Amniotic epithelial cell (primary cell): ENCODE measurements around the gene CCDC88C.
A peak's percentile ranks its signal among the peaks of the same experiment; 100 is the strongest.

Source experiments
- DNase-seq: peaks from one replicate; pipeline ENCODE4 v3.0.0-alpha.2; 2010; ENCODE audit warnings: low read depth

Gene CCDC88C

DNA sequence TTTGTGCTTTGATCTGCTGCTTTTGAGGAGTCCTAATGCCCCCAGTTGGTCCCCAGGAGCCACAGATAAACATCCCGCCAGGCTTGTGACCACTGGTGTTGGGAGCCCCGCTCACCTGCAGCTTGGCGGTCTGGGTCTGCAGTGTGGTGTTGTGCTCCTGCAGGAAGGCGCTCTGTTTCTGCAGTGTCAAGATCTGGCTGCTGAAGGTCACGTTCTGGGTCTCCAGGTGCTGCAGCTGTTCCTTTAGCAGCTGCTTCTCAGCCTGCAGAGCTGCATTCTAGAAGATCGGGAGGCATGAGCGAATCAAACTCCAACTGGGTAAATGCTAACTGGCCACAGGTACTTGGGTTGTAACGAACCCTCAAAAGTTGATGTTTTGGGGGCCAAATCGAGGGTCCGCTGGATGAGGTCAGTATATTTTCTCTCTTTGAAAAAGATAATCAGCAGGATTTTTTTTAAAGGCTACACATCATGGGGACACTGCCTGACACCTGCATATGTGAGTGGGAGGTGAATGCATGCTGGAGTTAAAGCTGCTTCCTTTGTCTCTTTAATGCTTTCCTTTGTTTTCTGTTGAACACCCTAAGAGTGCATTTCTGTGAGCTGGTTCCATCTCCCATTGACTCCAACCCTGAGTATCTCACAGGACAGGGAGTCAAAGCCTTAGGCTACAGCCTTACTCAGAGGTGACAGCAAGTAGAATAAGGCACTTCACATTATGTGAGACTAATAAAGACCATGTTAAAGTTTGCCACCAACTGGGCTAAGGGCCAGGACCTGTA is 111.8 kb downstream of the CCDC88C start:
- no peak for DNase-seq

DNA sequence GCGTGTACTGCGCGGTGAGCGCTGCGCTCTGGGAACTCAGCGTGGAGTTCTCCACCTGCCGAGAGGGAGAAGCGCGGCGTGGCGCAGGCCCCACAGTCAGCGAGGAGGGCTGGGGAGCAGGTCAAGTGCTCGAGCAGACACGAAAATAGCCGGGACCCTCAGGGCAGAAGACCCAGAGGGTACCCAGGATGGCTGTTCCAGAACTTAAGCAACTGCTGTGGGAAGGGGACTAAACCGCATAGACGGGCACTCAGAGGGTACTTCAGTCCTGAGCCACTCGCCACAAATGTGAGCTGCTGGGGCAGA is 113.7 kb downstream of the CCDC88C start:
- DNase-seq, result no peak

DNA sequence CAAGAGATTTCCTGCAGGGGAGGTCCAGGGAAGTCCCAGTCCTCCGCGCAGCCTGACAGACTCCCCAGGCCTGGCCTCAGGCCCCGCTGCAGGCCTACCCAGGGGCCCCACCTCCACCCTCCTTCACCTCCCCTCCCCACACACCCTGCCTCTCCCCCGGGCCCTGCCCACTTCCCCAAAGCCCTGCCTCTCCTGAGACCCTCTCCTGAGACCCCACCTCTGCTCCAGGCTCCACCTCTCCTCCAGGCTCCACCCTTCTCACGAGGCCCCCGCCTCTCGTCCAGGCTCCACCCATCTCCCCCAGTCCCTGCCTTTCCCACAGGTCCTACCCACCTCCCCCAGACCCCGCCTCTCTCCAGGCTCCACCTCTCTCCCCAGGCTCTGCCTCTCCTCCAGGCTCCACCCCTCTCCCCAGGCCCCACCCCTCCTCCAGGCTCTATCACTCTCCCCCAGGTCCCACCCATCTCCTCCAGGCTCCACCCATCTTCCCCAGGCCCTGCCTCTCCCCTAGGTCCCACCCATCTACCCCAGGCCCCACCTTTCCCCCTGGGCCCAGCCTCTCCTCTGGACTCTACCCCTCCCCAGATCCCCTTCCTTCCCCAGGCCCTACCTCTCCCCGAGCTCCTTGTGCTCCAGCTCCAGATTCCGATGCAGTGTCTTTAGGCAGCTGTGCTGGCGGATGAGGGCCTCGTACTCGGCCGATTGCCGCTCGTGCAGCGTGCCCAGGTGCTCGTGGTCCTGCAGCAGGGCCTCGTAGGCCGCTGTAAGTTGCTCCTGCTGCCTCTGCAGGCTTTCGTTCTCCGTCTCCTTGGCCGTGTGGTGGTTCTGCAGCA is 114.3 kb downstream of the CCDC88C start:
- peak; percentile 32 for DNase-seq

DNA sequence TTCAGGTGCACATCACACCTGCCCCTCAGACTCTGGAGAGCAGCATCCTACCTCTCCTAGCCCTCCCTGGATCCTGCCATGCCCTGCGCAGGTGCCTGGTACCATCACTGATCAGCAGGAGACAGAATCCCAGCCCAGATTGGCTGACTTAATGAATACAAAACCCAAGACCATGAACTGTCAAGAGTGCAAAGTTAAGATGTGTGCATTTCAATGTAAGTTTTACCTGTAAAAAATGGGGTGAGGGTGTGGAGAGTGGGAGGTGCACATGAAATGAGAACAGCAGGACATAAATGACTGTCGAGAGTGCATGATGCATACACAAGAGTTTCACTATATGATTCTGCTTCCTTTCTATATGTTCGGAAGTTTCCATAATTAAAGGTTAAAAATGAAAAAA is 115.2 kb downstream of the CCDC88C start:
- DNase-seq, result no peak

DNA sequence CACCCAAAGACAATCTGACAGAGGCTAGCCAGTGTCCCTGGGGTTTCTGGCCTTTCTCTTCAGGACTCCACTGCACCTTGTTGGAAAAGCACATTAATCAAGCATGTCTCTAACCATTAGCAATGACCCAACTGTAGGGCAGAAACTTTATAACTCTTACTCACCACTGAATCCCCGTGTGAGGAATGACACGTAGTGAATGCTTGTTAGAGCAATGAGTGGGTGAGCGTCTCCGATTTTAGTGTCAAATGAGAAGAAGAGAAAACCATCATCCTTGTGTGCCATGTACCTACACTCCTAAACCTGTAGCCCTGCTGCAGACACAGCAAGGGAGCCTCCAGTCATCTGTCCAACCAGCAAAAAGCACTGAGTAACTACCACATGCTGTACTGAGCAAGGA is 116.7 kb downstream of the CCDC88C start:
- DNase-seq, result peak; percentile 20

DNA sequence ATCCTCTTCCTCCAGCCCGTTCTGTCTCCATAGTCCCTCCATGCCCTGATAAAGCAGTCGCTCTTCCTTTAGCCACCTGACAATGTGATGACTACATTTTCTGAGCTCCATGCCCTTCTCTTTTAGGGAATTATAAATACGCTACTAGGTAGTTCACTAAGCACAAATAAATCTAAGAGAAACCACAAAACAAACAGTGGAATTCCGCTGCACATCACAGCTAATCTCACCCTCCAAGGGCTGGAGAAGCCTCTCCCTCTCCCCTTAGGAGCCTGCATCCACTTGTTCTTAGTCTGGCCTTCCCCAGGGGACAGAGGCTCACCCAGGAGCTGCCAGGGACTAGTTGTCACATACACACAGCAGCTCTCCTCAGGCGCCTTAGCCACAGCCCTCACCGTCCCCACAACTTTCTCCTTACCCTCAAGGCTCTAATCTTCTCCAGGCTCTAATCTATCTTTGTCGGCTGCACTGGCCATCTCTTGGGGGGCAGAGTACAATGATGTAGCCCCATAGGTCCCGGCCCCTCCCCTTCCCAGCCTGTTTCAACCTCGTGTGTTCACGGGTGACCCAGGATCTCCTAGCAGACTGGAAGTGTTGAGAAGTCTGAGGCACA is 117.2 kb downstream of the CCDC88C start:
- peak; percentile 59 for DNase-seq

DNA sequence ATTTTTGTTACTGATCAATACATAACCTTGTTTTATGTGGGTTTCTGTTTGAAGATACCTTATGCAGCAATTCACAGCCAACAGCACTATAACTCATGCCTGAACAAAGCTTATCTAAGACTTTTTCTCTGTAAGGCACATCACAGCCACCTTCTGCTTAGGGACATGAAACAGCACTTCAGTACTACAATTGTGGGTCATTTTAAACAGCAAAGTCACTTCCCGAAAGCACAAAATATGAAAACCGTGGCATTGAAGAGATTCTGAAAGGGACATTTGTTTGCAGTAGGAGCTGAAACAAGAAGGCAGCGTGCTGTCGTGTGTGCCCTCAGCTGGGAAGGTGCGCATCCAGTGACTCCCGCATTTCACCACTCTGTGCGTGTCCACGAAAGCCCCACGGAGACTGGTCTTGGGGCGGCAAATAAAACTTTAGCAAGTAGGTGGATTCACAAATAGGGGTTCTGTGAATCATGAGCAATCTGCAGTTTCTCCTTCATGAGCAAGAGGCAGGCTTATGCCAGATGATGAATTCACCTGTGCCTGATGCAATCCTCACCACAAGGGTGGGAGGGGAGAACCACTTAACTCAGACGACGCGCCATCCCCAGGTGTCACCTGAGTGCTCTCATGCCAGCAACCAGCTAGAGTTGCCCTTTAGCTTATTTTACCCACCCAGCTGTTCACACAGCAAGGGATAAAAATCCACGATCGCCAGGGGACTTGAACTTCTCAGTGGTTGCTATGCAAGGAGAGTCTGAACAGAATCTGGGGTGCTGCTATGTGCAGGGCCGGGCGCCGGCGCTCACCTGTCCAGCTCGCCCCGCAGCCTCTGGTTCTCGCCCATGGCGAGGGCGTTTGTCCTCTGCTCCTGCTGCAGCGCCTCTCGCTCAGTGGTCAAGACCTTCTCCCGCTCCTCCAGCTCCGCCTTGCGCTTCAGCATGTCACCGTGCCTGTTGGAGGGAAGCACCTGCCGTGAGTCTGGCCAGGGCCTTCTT is 118.2 kb downstream of the CCDC88C start:
- DNase-seq, result peak; percentile 62

DNA sequence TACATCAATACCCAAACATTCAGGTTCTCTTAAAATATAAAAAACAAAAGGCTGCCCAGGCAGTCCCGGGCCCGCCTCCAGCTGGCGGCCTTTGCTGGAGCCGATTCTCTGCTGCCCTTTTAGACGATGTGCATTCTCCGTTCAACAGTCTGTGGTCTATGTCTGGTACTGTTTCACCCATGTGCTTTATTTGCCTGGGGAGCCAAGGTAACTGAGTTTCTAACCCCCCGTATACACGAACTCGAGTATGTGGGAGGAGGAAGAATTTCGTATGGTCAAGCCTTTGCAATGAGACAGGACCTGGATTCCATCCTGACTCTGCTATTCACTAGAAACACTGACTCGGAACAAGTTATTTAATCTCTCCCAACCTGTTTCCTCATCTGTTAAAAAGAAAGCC is 119.0 kb downstream of the CCDC88C start:
- DNase-seq, result peak; percentile 47

DNA sequence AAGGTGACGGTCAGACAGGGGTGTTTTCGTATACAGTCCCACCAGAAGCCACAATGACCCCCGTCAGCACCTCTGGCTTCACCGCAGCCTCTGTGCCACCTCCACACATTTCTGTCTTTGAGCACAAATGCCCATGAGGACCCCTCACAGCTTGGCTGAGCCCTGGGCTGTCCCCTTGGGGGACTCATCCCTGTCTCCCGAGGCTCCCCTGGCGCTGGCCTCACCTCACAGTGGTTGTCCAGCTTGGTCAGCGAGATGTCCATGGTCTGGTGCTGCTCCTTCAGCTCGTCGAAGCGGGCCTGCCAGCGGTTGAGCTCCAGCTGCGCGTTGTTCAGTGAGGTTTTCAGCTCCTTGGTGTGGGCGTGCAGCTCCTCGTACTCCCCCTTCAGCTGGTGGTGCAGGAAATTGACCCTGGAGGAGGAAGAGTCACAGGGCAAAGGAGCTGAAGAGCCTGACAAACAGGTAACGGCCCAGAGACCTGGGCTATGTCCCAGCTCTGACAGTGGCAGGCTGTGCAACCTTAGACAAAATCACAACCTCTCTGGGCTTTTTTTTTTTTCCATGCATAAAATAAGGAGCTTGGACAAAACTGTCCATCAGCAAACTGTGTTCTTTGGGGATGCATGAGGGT is 120.4 kb downstream of the CCDC88C start:
- no peak for DNase-seq

DNA sequence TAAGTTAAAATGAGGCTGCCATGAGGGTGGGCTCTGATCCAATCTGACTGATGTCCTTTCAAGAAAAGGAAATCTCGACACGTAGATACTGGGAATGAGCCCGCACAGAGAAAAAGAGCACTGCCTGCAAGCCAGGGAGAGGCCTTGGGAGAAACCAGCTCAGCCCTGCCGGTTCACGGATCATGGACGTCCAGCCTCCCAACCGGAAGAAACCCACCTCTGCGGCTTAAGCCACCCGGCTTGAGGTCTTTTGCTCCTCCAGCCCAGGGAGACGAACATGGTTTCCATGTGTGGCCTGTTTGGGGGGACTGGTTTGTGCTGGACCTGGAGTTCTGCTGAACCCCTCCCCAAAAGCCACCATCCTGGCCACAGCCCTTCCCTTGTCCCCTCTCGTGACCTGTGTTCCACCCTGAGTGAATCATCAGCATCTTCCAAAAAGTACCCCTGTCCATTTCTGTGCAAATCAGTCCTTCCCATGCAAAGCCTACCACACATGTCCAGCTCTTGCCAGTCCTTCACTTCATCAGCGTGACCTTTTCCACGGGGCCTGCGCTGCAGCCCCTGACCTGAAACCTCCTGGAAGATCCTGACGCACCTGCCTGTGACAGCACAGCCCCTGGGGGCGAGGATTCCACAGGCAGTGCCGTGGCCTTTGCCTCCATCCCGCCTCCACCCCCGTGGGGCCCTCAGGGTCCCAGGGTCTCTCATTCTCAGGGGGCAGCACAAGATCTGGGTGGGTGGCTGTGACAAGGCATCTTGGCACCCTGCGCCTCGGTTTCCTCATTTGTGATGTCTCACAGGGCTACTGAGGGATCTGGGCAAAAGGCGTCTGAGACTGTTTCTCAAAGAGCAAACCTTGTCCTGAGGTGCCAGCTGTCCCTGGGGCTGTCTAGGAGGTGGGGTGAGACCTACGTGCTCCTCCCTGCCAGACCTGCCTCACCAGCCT is 121.5 kb downstream of the CCDC88C start:
- DNase-seq, result no peak

DNA sequence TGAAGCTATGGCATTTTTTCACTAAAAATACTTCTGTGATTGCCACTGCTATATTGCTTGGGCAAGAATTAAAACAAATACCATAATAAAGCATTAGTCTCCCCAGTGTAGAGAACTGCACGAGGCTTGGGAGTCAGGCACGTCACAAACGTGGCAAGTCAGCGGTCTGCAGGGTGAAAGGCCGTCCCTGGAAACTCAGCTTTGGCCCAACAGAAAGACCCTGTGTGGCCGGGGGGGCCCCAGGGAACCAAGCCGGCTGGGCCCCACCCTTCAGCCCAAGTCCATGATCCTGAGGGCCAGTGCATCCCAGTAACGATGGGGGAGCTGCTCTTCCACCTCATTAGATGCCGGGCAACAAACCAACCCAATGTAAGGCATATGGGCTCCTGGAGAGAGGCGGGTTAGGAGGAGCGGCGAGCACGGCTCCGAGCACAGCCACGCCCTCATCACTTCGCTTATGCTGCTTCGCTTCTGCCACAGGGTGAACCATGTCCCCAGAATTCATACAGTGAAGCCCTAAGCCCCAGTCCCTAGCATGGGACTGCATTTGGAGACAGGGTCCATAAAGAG is 122.3 kb downstream of the CCDC88C start:
- no peak for DNase-seq

DNA sequence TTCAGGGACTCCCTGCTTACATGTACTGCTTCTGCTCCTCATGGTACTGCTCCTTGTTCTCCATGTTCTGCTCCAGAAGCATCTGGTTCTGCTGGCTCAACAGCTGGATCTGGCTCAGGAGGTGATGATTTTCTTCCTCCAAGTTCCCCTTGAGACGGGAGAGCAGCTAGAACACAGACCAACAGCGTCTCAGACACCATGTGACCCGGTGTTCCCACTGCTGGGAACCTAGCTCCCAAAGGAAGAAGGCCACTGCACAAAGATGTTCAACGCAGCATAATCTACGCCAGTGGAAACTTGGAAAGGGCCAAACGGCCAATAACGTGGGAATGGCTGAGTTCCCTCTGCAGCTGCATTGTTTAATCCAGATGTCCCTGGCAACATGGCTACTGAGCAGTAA is 123.5 kb downstream of the CCDC88C start:
- no peak for DNase-seq

DNA sequence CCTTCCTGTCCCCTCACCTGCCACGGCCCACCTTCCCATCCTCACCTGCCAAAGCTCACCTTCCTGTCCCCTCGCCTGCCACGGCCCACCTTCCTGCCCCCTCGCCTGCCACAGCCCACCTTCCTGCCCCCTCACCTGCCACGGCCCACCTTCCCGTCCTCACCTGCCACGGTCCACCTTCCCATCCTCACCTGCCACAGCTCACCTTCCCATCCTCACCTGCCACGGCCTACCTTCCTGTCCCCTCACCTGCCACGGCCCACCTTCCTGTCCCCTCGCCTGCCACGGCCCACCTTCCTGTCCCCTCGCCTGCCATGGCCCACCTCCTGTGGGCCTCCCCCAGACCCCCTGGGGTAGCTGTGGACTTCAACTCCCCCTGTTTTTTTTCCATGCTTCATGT is 124.3 kb downstream of the CCDC88C start:
- DNase-seq, result no peak

DNA sequence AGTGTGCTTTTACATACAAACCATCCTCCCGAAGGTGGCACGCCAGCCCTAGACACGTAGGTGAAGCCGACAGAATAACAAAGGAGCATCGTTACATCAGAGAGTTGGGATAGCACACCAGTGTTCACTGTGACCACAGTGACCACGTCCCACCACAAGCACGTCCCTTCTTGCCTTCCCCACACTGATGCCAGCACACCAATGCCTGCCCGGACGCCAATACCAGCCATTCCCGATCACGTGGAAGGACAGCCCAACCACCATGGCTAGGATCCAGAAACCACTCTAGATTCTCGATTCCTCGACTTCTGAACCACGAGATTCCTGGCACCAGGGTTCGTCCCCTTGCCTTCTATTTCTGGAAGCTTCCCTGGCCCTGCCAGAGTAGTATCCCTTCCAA is 125.1 kb downstream of the CCDC88C start:
- no peak for DNase-seq

DNA sequence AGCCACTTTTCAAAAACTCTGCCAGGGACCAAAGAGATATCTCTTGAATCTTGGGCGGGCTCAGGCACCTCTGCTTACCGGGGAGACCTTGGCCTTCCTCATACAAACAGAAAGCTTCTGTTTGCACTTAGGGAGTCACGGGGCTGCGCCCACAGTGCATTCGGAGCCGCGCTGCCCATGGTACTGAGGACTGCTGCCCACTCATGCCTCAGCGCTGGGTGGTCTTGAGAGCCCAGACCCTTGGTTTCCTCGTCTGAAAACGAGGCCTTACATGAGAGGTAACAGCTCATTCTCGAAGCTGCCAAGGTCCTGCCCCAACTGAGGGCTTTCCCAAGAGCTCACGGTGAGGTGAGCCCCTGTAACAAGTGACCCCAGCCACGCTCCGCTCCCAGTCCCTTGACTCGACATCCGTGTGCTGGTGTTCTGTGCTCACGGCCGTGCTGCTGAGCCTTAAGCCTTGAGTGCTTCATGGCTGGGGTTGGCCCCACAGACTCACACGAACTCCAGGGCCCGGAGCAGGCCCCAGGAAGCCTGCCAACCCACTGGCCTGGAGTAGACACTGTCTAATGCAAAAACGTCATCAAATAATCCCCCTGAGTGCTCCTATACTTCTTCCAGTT is 125.7 kb downstream of the CCDC88C start:
- no peak for DNase-seq

DNA sequence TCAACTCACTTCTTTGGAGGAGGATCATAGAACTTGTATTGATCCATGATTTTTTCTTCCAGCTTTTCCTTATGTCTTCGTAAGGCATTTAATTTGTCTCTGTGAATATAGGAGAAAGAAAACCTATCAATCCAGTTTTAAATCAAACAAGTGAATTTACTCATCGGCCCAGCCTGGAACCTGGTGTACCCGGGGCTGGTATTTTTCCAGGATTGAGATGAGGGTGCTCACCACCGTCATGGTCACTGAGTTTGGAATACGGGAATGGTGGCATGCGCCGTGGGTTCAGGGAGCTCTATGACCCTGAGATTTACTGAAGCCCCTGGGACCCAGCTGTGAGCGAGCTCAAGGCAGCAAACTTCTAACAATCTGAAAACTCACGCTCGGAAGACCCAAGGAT is 126.6 kb downstream of the CCDC88C start:
- no peak for DNase-seq

DNA sequence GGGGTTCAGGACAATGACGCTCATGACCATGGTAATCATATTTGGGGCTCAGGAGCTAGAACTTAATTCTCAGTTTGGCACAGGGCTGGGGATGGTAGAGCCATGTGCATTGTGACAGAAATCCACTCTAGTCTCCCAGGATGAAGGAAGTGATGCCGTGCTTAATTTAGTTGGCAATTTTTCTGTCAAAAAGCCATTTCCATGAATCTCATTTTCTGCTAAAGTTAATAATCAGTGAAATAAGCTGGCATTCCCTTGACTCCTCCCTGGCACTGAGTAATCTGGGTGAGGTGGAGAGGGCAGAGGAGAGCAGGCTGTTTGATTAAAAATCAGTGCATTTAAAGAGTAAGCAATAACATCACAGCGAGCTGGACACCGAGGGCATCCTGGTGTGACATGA is 128.2 kb downstream of the CCDC88C start:
- no peak for DNase-seq

DNA sequence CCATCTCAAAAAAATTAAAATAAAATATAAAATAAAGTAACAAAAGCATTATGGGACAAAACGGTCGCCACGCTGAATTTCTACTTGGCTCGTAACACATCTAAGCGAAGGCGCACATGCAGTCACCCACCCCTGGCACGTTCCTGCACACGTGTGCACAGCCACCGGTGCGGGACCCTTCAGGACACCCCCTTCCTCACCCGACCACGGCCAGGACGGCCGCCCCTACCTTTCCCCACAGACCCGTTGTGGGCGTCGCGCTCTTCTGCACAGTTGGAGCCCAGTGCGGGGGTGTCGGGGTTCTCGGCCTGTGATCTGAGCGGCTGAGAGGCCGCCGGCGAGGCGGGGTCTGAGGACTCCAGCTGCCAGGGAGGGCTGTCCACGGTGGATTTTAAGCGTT is 128.7 kb downstream of the CCDC88C start:
- DNase-seq, result no peak

DNA sequence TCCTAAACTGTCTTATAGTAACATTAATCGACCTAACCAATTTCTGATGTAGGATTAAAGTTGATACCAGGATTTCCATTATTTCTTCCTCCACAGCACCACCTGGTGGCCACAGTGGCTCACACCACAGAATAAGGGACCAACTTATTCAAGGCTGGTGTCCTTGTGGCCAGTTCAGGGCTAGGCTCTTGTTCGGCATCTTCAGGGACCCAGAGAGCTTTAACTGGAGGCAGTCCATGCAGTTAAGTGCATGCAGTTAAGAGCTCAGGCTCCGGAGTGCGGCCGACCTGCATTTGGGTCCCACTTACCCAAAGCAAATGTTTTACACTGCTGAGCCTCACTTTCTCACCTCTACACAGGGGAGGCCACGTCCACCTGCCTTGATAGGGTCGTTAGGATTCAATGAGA is 131.1 kb downstream of the CCDC88C start:
- peak; percentile 44 for DNase-seq
